IPS-NIHi7 (cell line): Measurements from ENCODE around the gene MGAT4A.
"Not testable (repeated sequence)": the region's sequence is repeated elsewhere in the genome, so short reads cannot be mapped to it uniquely, and the experiment has no call there.

Experiments
- DNase-seq: peaks from one replicate; pipeline ENCODE4 v3.0.0; 2012; ENCODE audit warnings: mixed read lengths; ENCODE audit errors: extremely low spot score

The MGAT4A gene

GRCh38 chr2:98702858-98703620 is 27.9 kb downstream of the MGAT4A start:
- DNase-seq: no peak

DNA sequence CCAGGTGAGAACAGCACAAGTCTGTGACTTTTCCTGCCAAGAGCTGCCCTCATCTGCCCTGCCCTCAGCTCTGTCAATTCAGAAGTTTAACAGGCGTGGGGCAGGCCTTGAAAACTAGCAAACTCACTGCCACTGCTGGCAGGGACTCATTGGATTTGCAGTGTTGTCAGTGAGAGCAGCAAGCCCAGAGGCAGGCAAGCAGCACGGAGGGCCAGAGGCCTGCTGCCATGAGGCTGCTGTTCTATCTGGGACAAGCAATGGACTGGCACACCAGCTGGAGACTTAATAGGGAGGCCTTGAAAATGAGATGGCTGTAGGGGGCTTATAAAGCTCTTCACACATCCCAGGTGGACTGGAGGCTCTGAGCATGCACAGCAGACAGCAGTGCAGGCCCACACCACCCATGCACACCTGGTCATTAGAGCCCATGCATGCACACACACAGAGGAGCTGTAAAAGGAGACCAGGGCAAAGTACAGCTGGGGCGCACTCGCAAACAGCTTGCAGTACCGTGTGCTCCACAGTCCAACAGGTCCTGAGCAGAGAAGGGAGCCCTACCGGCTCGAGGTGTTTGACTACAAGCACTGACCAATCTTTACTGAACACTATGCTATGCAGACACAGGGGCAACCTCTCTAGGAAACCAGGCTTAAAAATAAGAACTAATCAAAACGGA is 28.7 kb downstream of the MGAT4A start:
- DNase-seq: no peak

- no peak for DNase-seq
Observed at GRCh38 chr2:98701230-98701629, 29.7 kb downstream of the MGAT4A start.

GRCh38 chr2:98698896-98699295 is 32.0 kb downstream of the MGAT4A start:
- no peak for DNase-seq

DNA sequence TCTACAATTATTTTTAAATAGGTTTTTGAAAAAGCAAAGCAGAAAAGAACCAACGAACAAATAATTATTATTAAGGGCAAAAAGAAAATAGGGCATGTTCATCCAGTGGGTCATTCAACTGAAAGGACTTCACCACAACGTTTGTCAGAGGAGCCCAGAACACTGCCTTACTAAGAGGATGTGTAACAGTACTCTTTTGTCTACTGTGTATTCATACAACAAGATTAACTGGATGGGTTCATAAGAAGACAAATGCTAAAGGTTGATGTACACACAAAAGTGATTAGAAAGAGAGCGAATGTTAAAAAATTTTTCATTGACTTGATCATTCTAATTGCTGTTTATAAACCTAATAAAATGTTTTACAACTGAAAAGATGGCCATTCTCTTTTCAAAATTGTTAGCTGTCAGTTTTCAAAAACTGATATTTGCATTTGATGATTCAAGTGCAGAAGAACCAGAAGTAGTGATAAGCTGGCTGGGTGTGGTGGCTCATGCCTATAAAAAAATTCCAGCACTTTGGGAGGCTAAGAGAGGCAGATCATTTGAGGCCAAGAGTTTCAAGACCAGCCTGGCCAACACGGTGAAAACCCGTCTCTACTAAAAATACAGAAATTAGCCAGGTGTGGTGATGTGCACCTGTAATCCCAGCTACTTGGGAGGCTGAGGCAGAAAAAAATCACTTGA is 33.1 kb downstream of the MGAT4A start:
- DNase-seq: no peak

GRCh38 chr2:98696200-98696599 is 34.7 kb downstream of the MGAT4A start:
- DNase-seq: no peak

DNA sequence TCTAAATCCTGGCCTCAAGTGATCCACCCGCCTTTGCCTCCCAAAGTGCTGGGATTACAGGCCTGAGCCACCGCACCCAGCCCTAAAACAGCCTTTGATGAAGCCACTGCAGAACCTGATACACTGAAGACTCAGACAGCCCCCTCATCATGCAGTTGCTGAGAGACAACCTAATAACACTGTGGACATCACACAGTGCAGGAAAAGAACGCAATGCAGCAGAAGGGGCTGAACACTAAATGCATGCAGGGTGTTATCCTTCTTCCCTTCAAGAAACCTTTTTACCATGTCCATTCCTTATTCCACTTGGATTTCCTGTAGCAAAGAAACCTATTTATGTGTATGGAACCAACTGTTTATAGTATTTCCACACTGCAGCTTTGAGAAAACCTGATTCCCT is 35.7 kb downstream of the MGAT4A start:
- no peak for DNase-seq

GRCh38 chr2:98693477-98693876 is 37.5 kb downstream of the MGAT4A start:
- DNase-seq: no peak

DNA sequence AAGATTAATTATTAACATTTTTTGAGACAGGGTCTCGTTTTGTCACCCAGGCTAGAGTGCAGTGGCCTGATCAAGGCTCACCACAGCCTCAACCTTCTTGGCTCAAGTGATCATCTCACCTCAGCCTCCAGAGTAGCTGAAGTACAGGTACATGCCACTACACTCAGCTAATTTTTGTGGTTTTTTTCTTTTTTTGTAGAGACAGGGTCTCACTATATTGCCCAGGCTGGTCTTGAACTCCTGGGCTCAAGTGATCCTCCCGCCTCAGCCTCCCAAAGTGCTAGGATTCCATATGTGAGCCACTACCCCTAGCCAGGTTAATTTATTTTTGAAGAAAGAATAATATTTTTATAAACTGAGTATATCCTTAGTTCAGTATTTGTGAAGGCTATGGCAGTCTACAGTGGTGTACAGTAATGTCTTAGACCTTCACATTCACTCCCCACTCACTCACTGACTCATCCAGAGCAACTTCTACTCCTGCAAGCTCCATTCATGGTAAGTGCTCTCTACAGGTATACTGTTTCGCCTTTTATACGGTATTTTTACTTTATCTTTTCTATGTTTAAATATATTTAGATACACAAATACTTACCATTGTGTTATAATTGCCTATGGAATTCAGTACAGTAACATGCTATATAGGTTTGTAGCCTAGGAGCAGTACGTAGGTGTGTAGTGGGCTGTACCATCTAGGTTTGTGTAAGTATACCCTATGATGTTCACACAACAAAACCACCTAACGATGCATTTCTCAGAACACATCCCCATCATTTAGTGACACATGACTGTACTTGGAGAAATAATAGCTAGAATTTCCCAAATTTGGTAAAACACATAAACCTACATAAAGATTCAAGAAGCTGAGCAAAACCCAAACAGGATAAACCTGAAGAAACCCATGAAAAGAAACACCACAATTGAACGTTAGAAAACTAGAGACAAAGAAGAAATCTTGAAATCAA is 38.6 kb downstream of the MGAT4A start:
- DNase-seq: no peak

DNA sequence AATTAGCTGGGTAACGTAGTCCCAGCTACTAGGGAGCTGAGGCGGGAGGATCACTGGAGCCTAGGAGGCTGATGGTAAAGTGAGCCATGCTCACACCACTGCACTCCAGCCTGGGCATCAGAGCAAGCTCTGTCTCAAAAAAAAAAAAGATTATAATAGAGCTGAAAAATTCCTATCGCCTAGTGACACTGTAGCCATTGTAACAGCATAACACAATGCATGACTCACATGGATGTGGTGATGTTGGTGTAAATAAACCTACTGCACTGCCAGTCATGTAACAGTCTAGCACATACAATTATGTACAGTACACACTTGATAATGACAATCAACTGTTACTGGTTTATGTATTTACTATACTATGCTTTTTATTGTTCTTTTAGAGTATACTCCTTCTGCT is 39.6 kb downstream of the MGAT4A start:
- DNase-seq: no peak

GRCh38 chr2:98685930-98686887 is 44.7 kb downstream of the MGAT4A start:
- no peak for DNase-seq

- DNase-seq: no peak
Observed at GRCh38 chr2:98683728-98684127, 47.2 kb downstream of the MGAT4A start.

DNA sequence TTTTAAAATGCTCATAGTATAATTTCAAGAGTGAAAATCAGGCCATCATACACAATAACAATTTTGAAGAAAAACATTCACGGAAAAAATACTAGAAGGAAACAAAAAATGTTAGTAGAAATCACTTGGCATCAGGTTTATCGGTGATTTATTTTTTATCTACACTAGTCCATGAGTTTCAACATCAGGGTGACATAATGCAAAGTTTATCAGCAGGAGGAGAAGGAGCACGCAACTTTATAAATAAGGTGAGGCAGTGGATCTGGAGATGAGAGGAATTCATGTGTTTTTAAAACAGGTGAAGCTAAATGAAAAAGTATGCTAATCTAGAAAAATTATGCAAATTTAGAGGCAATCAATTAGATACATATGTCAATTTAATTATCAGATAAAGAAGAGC is 54.2 kb downstream of the MGAT4A start:
- no peak for DNase-seq

- DNase-seq: no peak
Observed at GRCh38 chr2:98674233-98674964, 56.5 kb downstream of the MGAT4A start.

GRCh38 chr2:98669675-98670074 is 61.3 kb downstream of the MGAT4A start:
- no peak for DNase-seq

GRCh38 chr2:98665677-98666076 is 65.3 kb downstream of the MGAT4A start:
- no peak for DNase-seq

GRCh38 chr2:98664323-98664722 is 66.6 kb downstream of the MGAT4A start:
- DNase-seq: no peak

DNA sequence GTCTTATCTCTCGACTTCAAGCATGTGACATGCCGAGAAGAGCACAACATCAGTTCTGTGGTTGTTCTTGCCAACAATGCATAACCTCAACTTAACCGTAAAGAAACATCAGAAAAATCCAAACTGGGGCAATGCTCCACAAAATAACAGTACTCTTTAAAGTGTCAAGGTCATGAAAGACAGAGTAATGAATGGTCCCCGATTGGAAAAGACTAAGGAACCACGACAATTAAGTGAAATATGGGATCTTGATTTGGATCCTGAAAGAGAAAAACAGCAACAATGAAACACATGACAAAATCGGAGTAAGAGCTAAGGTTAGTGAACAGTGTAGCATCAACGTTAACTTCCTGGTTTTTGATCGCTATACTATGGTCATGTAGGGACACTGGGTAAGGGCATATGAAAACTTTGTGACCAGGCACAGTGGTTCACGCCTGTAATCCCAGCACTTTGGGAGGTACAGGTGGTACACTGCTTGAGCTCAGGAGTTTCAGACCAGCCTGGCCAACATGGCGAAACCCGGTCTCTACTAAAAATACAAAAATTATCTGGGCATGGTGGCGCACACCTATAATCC is 67.3 kb downstream of the MGAT4A start:
- DNase-seq: no peak

DNA sequence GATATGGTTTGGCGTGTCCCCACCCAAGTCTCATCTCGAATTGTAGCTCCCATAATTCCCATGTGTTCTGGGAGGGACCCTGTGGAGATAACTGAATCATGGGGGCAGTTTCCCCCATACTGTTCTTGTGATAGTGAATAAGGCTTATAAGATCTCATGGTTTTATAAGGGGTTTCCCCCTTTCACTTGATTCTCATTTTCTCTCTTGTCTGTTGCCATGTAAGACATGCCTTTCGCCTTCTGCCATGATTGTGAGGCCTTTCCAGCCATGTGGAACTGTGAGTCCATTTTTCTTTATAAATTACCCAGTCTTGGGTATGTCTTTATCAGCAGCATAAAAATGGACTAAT is 71.5 kb downstream of the MGAT4A start:
- DNase-seq: not testable (repeated sequence)
